ENCODE measurements around the gene CFAP299. TPM values are rescaled to one million over a fixed set of nuclear protein-coding genes. Genes with fewer than 3 reads are reported as not detected.

The CFAP299 gene
- total RNA-seq, 2 donors from 2014 or later: not detected

DNA sequence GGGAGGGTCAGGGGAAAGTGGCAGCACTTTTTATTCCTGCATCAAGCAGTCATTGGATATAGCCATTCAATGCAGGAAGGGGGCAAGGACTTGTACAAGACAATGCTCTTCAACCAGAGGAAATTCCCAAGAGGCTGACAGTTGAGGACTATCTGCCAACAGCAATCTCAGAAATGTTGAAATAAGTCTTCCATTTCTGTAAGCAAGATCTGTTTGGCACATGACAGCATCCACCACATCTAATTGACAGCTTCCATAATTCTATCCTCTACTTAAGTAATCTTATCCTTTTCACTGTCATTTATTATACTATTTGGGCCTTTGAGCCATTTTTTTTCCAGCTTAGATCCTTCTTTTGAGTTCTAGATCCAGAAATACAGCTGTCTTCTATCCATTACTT lies 110.7 kb downstream of the CFAP299 start:
- H3K27ac ChIP-seq: no peak overlapping the region
- ATAC-seq (ENCODE audit: insufficient number of reproducible peaks, low FRiP score, low read depth): no peak
- no peak for TF ChIP-seq CTCF (IDR thresholded peaks at IDR 0.05)
- no peaks in the 10 kb centered on the region for H3K4me1 ChIP-seq (ENCODE audit: control insufficient read depth in 1 of 2, low read depth in 2 of 2)
- H3K36me3 ChIP-seq: no peaks in the 10 kb centered on the region
- H3K9me3 ChIP-seq: no peaks in the 10 kb centered on the region
- DNase-seq (ENCODE audit: low spot score): no peak
- H3K27me3 ChIP-seq (replicated peaks; ENCODE audit: insufficient read depth): no peaks in the 10 kb centered on the region
- no peak overlapping the region for H3K4me3 ChIP-seq

DNA sequence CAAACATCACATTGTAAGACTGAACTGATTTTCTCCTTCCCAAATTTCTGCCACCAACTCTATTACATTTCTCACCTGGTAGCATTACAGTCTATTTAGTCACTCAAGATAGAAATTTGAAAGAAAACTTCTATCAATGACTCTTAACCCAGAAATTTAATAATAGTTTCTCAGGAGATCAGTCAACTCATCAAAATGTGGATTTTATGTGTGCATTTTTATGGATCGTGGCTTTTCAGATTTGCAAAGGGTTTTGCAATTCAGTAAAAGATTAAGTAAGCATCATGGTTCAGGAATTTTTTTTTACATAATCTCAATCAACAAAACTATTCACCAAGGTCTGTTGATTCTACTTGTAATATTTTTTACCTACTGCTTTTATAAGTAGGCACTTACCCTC lies 111.1 kb downstream of the CFAP299 start:
- DNase-seq (ENCODE audit: low spot score) (no peak), ATAC-seq (ENCODE audit: insufficient number of reproducible peaks, low FRiP score, low read depth) (no peak)
- no peak overlapping the region for H3K4me3 ChIP-seq
- no peaks in the 10 kb centered on the region for H3K9me3 ChIP-seq
- H3K27me3 ChIP-seq (replicated peaks; ENCODE audit: insufficient read depth): no peaks in the 10 kb centered on the region
- no peaks in the 10 kb centered on the region for H3K36me3 ChIP-seq
- TF ChIP-seq CTCF (IDR thresholded peaks at IDR 0.05): no peak
- H3K27ac ChIP-seq: no peak overlapping the region
- H3K4me1 ChIP-seq (ENCODE audit: control insufficient read depth in 1 of 2, low read depth in 2 of 2): no peaks in the 10 kb centered on the region

- Histone ChIP-seq H3K27me3 (replicated peaks; ENCODE audit: insufficient read depth) (no peaks in the 10 kb centered on the region), H3K4me3 (no peak overlapping the region), H3K27ac (no peak overlapping the region), H3K4me1 (ENCODE audit: control insufficient read depth in 1 of 2, low read depth in 2 of 2) (no peaks in the 10 kb centered on the region), H3K9me3 (no peaks in the 10 kb centered on the region), H3K36me3 (no peaks in the 10 kb centered on the region)
- no peak for DNase-seq (ENCODE audit: low spot score)
- no peak for TF ChIP-seq CTCF (IDR thresholded peaks at IDR 0.05)
- no peak for ATAC-seq (ENCODE audit: insufficient number of reproducible peaks, low FRiP score, low read depth)
Measured at GRCh38 chr4:80447493-80447892, 112.0 kb downstream of the CFAP299 start.

GRCh38 chr4:80448056-80448455 lies 112.5 kb downstream of the CFAP299 start:
- ATAC-seq (ENCODE audit: insufficient number of reproducible peaks, low FRiP score, low read depth): no peak

DNA sequence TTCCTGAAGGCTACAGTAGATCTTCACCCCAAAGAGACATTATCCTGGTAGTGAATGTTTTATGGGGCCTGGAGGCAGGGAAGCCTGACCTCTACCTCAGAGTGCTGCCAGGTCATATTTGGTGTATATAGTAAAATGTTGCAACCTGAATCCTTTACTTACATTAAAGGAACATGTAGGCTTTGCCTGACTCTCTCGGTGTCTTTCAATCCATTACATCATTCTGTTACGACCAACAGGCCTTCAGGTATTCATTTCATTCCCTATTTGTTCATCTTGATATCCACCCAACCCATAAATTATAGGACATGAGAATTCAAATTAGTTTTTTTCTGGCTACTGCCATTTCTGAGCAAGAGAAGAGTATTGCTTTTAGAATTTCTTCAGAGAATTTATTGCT lies 116.5 kb downstream of the CFAP299 start:
- ATAC-seq (ENCODE audit: insufficient number of reproducible peaks, low FRiP score, low read depth) (no peak), DNase-seq (ENCODE audit: low spot score) (no peak)
- Histone ChIP-seq H3K27me3 (replicated peaks; ENCODE audit: insufficient read depth) (no peaks in the 10 kb centered on the region), H3K4me1 (ENCODE audit: control insufficient read depth in 1 of 2, low read depth in 2 of 2) (no peaks in the 10 kb centered on the region), H3K36me3 (no peaks in the 10 kb centered on the region), H3K4me3 (no peak overlapping the region), H3K9me3 (no peaks in the 10 kb centered on the region), H3K27ac (no peak overlapping the region)
- no peak for TF ChIP-seq CTCF (IDR thresholded peaks at IDR 0.05)

More at GRCh38 chr4:80448056-80448455, 112.5 kb downstream of the CFAP299 start:
- TF ChIP-seq CTCF (IDR thresholded peaks at IDR 0.05): no peak
- H3K4me1 ChIP-seq (ENCODE audit: control insufficient read depth in 1 of 2, low read depth in 2 of 2): no peaks in the 10 kb centered on the region
- H3K27ac ChIP-seq: no peak overlapping the region
- no peak overlapping the region for H3K4me3 ChIP-seq
- H3K36me3 ChIP-seq: no peaks in the 10 kb centered on the region
- no peaks in the 10 kb centered on the region for H3K9me3 ChIP-seq
- H3K27me3 ChIP-seq (replicated peaks; ENCODE audit: insufficient read depth): no peaks in the 10 kb centered on the region
- no peak for DNase-seq (ENCODE audit: low spot score)
